Stimulated activated CD8-positive, alpha-beta memory T cell treated with anti-CD3 and anti-CD28 coated beads, Interleukin-7, amount 100 ng/mL, for 1 hour (primary cell): ENCODE measurements around the gene LDHAL6B.
"Not testable (repeated sequence)": the region's sequence is repeated elsewhere in the genome, so short reads cannot be mapped to it uniquely, and the experiment has no call there.

ENCODE experiments used
- DNase-seq, 2 donors: peaks; one replicate each; pipeline ENCODE4 v3.0.0-alpha.2; 2020; ENCODE audit warnings: low read depth in 2 of 2

LDHAL6B gene

GRCh38 chr15:59206623-59207183 is at the start of gene LDHAL6B:
TSS of gene LDHAL6B (plus strand) at chr15:59206843. CDS start at chr15:59206941, 98 bp downstream.
- DNase-seq, result no peak

- DNase-seq, result no peak
These were observed 49.2 kb upstream of the LDHAL6B start for GRCh38 chr15:59157396-59157795.

- no peak for DNase-seq
These were observed 48.6 kb upstream of the LDHAL6B start for GRCh38 chr15:59157840-59158700.

- no peak for DNase-seq
These were observed 48.0 kb upstream of the LDHAL6B start for GRCh38 chr15:59158701-59159034.

GRCh38 chr15:59159210-59159609 is 47.4 kb upstream of the LDHAL6B start:
- no peak for DNase-seq

- no peak for DNase-seq
These were observed 45.6 kb upstream of the LDHAL6B start for GRCh38 chr15:59160880-59161593.

GRCh38 chr15:59162080-59162479 is 44.6 kb upstream of the LDHAL6B start:
- DNase-seq, result not testable (repeated sequence)

- no peak for DNase-seq
These were observed 40.9 kb upstream of the LDHAL6B start for GRCh38 chr15:59165726-59166125.

GRCh38 chr15:59166166-59166565 is 40.5 kb upstream of the LDHAL6B start:
- DNase-seq, result no peak

GRCh38 chr15:59166601-59167265 is 39.9 kb upstream of the LDHAL6B start:
- no peak for DNase-seq

GRCh38 chr15:59168536-59168935 is 38.1 kb upstream of the LDHAL6B start:
- DNase-seq, result no peak

- no peak for DNase-seq
These were observed 37.4 kb upstream of the LDHAL6B start for GRCh38 chr15:59169251-59169708.

- DNase-seq, result no peak
These were observed 36.2 kb upstream of the LDHAL6B start for GRCh38 chr15:59170295-59171066.

- no peak for DNase-seq
These were observed 35.6 kb upstream of the LDHAL6B start for GRCh38 chr15:59171067-59171397.

- no peak for DNase-seq
These were observed 34.2 kb upstream of the LDHAL6B start for GRCh38 chr15:59172289-59172901.

- no peak for DNase-seq
These were observed 33.4 kb upstream of the LDHAL6B start for GRCh38 chr15:59173194-59173593.

GRCh38 chr15:59174151-59174834 is 32.4 kb upstream of the LDHAL6B start:
- DNase-seq, result no peak

- no peak for DNase-seq
These were observed 31.5 kb upstream of the LDHAL6B start for GRCh38 chr15:59174835-59175831.

- no peak for DNase-seq
These were observed 29.9 kb upstream of the LDHAL6B start for GRCh38 chr15:59176653-59177316.
